ENCODE results near the gene CELSR3. TPM values are rescaled to one million over a fixed set of nuclear protein-coding genes. Genes with fewer than 3 reads are reported as not detected.

CELSR3 gene
- total and polyA plus RNA-seq, 4 donors: 0.16 to 0.37 (median 0.26) TPM

DNA sequence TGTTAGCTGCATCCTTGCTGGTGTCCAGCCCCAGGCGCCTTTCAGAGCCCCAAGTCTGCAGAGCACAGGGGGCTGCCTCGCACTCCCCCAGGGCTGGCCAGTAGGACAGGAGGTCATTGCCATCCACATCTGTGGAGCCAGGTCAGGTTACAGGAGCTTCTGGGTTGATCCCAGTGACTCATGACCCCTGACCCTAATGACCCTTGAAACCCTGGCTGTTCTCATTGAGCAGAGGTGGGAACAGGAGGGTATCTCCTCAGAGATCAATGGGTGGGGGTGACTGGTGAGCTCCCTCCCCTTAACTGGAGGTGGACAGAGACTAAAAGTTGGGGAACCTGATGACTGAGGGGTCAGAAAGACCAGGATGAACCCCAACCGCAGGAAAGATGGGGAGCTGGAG, 21.3 kb downstream of the CELSR3 start:
- Histone ChIP-seq H3K27ac (ENCODE audit: low read depth in 1 of 2, low read length in 2 of 2) (no peak overlapping the region), H3K36me3 (ENCODE audit: control insufficient read depth in 4 of 4, insufficient read depth in 3 of 4, low read depth in 1 of 4, low read length in 3 of 4) (no peaks in the 10 kb centered on the region), H3K4me1 (ENCODE audit: control insufficient read depth in 4 of 4, insufficient read depth in 4 of 4, low read length in 3 of 4) (peaks cover 0 to 3% (median 0%) of the 10 kb centered on the region in 4 donors), H3K9ac (ENCODE audit: low read depth in 1 of 2, low read length in 2 of 2) (no peak overlapping the region), H3K4me3 (ENCODE audit: low read depth in 1 of 3, low read length in 3 of 3) (no peak overlapping the region), H3K27me3 (ENCODE audit: control insufficient read depth in 4 of 4, insufficient read depth in 4 of 4, low read length in 3 of 4) (no peaks in the 10 kb centered on the region), H3K9me3 (ENCODE audit: control insufficient read depth in 4 of 4, low read length in 3 of 4) (no peaks in the 10 kb centered on the region)
- TF ChIP-seq RAD21 (IDR thresholded peaks at IDR 0.05) (no peak), GABPA (IDR thresholded peaks at IDR 0.05 in 1 of 2, conservative IDR thresholded peaks at IDR 0.05 in 1 of 2) (no peak), JUND (IDR thresholded peaks at IDR 0.05) (no peak), HNF4A (conservative IDR thresholded peaks at IDR 0.05) (no peak), EGR1 (IDR thresholded peaks at IDR 0.05; ENCODE audit: low read depth in 2 of 2) (no peak), SP1 (IDR thresholded peaks at IDR 0.05) (no peak), HNF4G (IDR thresholded peaks at IDR 0.05) (no peak), FOXA2 (IDR thresholded peaks at IDR 0.05) (no peak), RXRA (IDR thresholded peaks at IDR 0.05) (no peak), YY1 (IDR thresholded peaks at IDR 0.05) (no peak), FOXA1 (IDR thresholded peaks at IDR 0.05) (no peak)
- TF ChIP-seq, protein P1, sequence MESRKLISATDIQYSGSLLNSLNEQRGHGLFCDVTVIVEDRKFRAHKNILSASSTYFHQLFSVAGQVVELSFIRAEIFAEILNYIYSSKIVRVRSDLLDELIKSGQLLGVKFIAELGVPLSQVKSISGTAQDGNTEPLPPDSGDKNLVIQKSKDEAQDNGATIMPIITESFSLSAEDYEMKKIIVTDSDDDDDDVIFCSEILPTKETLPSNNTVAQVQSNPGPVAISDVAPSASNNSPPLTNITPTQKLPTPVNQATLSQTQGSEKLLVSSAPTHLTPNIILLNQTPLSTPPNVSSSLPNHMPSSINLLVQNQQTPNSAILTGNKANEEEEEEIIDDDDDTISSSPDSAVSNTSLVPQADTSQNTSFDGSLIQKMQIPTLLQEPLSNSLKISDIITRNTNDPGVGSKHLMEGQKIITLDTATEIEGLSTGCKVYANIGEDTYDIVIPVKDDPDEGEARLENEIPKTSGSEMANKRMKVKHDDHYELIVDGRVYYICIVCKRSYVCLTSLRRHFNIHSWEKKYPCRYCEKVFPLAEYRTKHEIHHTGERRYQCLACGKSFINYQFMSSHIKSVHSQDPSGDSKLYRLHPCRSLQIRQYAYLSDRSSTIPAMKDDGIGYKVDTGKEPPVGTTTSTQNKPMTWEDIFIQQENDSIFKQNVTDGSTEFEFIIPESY (IDR thresholded peaks at IDR 0.05): no peak
- TF ChIP-seq, protein P2, sequence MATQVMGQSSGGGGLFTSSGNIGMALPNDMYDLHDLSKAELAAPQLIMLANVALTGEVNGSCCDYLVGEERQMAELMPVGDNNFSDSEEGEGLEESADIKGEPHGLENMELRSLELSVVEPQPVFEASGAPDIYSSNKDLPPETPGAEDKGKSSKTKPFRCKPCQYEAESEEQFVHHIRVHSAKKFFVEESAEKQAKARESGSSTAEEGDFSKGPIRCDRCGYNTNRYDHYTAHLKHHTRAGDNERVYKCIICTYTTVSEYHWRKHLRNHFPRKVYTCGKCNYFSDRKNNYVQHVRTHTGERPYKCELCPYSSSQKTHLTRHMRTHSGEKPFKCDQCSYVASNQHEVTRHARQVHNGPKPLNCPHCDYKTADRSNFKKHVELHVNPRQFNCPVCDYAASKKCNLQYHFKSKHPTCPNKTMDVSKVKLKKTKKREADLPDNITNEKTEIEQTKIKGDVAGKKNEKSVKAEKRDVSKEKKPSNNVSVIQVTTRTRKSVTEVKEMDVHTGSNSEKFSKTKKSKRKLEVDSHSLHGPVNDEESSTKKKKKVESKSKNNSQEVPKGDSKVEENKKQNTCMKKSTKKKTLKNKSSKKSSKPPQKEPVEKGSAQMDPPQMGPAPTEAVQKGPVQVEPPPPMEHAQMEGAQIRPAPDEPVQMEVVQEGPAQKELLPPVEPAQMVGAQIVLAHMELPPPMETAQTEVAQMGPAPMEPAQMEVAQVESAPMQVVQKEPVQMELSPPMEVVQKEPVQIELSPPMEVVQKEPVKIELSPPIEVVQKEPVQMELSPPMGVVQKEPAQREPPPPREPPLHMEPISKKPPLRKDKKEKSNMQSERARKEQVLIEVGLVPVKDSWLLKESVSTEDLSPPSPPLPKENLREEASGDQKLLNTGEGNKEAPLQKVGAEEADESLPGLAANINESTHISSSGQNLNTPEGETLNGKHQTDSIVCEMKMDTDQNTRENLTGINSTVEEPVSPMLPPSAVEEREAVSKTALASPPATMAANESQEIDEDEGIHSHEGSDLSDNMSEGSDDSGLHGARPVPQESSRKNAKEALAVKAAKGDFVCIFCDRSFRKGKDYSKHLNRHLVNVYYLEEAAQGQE (IDR thresholded peaks at IDR 0.05): no peak
- no peak for DNase-seq (ENCODE audit: low spot score)
- WGBS: 87% methylated on average over 3 of the region's 3 CpGs

DNA sequence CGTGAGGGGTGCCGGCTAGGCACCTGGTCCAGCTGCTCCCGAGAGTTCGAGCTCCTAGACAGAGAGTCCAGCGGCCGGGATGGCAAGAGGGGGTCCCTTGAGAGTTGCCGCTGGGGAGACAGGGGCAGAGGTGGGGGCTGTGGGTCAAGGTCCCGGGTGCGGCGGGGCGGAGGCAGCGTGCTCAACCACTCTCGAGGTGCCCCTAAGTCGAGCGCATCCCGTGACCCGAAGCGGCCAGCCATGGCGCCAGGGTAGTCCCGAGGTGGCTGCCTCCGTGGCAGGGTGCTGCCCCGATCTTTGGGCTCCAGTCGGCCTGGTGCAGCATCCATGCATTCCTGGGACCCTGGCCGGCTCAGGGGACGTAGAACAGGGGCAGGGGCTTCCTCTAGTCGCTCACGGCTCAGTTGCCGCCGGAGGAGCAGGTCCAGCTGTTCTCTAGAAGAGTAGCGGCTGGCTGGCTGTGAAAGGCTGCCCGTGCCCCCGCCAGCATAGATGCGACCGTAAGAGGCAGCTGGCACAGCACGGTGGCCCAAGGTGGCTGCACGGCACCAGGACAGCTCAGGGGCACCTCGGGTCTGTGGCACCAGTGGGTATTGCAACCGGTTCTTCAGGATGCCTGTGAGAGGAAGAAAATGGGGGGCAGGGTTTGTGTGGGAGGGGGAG, 22.6 kb downstream of the CELSR3 start:
- 95% methylated on average over 38 of the region's 38 CpGs for WGBS
- no peak overlapping the region for H3K27ac ChIP-seq (ENCODE audit: low read depth in 1 of 2, low read length in 2 of 2)
- no peak overlapping the region for H3K4me3 ChIP-seq (ENCODE audit: low read depth in 1 of 3, low read length in 3 of 3)
- H3K4me1 ChIP-seq (ENCODE audit: control insufficient read depth in 4 of 4, insufficient read depth in 4 of 4, low read length in 3 of 4): peaks cover 0 to 14% (median 7%) of the 10 kb centered on the region in 4 donors
- no peak for DNase-seq (ENCODE audit: low spot score)
- H3K36me3 ChIP-seq (ENCODE audit: control insufficient read depth in 4 of 4, insufficient read depth in 3 of 4, low read depth in 1 of 4, low read length in 3 of 4): no peaks in the 10 kb centered on the region
- TF ChIP-seq, protein P2 (IDR thresholded peaks at IDR 0.05): no peak
- TF ChIP-seq NR2F2 (IDR thresholded peaks at IDR 0.05): no peak
- no peak for TF ChIP-seq EGR1 (IDR thresholded peaks at IDR 0.05; ENCODE audit: low read depth in 2 of 2)
- no peak for TF ChIP-seq GABPA (IDR thresholded peaks at IDR 0.05 in 1 of 2, conservative IDR thresholded peaks at IDR 0.05 in 1 of 2)
- TF ChIP-seq, protein P3, sequence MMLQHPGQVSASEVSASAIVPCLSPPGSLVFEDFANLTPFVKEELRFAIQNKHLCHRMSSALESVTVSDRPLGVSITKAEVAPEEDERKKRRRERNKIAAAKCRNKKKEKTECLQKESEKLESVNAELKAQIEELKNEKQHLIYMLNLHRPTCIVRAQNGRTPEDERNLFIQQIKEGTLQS (IDR thresholded peaks at IDR 0.05): no peak
- TF ChIP-seq RXRA (IDR thresholded peaks at IDR 0.05): no peak
- TF ChIP-seq, protein P4, sequence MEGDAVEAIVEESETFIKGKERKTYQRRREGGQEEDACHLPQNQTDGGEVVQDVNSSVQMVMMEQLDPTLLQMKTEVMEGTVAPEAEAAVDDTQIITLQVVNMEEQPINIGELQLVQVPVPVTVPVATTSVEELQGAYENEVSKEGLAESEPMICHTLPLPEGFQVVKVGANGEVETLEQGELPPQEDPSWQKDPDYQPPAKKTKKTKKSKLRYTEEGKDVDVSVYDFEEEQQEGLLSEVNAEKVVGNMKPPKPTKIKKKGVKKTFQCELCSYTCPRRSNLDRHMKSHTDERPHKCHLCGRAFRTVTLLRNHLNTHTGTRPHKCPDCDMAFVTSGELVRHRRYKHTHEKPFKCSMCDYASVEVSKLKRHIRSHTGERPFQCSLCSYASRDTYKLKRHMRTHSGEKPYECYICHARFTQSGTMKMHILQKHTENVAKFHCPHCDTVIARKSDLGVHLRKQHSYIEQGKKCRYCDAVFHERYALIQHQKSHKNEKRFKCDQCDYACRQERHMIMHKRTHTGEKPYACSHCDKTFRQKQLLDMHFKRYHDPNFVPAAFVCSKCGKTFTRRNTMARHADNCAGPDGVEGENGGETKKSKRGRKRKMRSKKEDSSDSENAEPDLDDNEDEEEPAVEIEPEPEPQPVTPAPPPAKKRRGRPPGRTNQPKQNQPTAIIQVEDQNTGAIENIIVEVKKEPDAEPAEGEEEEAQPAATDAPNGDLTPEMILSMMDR (IDR thresholded peaks at IDR 0.05; ENCODE audit: low read depth, low read length, missing input control): no peak
- TF ChIP-seq JUND (IDR thresholded peaks at IDR 0.05): no peak
- no peak for TF ChIP-seq YY1 (IDR thresholded peaks at IDR 0.05)
- TF ChIP-seq HNF4A (conservative IDR thresholded peaks at IDR 0.05): no peak
- TF ChIP-seq RAD21 (IDR thresholded peaks at IDR 0.05): no peak
- no peaks in the 10 kb centered on the region for H3K9me3 ChIP-seq (ENCODE audit: control insufficient read depth in 4 of 4, low read length in 3 of 4)
- no peak overlapping the region for H3K9ac ChIP-seq (ENCODE audit: low read depth in 1 of 2, low read length in 2 of 2)
- H3K27me3 ChIP-seq (ENCODE audit: control insufficient read depth in 4 of 4, insufficient read depth in 4 of 4, low read length in 3 of 4): no peaks in the 10 kb centered on the region
